Cardiac fibroblast (primary cell): ENCODE results near the gene SPATA12.

ENCODE experiments used
- DNase-seq, 2 donors: peaks; one replicate each; pipeline versions ENCODE4 v3.0.0 to v3.0.0-alpha.2; 2010; ENCODE audit warnings: low read depth in 2 of 2
- H3K4me3 ChIP-seq, 2 donors: replicated peaks in 1 of 2; 1 replicate in 1 of 2; 2 replicates in 1 of 2; pipeline ENCODE4 v1.5.1; 2011; ENCODE audit warnings: low read depth in 2 of 2, low read length in 2 of 2, mild to moderate bottlenecking in 2 of 2, moderate library complexity in 1 of 2
- TF ChIP-seq, protein P1 (sequence below): IDR thresholded peaks from one replicate; pipeline ENCODE4 v1.5.1; 2011; ENCODE audit warnings: low read depth, mild to moderate bottlenecking, low read length, inconsistent platforms

The SPATA12 gene

DNA sequence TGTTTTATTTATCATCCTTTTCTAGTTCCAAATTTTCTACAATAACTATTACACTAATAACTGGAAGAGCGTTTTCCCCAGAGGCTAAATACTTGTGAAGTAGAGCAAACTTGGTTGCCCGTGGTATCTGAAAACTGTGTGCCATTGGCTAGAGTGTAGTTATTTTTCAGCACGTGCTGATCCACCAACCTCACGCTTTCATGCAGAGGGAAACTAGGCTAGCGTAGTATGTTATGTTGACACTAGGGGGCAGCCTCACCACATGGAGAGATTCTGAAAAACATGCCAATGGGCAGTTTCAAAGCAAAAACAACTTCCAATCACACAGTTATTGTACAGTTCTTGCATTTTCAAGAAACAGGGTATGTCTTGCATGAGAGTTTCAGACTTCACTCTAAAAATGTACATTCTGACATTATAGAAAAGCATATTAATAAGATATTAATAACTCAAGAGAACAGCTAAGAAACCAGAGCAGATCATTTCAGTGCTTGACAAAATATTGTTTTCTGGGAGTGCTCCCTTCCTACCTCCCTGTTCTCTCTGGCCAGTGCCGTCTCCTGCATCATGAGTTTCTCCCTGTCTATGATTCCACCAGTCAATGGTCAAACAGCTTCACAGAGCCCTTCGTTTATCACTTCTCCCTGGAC lies 39.7 kb downstream of the SPATA12 start:
- TF ChIP-seq, protein P1, sequence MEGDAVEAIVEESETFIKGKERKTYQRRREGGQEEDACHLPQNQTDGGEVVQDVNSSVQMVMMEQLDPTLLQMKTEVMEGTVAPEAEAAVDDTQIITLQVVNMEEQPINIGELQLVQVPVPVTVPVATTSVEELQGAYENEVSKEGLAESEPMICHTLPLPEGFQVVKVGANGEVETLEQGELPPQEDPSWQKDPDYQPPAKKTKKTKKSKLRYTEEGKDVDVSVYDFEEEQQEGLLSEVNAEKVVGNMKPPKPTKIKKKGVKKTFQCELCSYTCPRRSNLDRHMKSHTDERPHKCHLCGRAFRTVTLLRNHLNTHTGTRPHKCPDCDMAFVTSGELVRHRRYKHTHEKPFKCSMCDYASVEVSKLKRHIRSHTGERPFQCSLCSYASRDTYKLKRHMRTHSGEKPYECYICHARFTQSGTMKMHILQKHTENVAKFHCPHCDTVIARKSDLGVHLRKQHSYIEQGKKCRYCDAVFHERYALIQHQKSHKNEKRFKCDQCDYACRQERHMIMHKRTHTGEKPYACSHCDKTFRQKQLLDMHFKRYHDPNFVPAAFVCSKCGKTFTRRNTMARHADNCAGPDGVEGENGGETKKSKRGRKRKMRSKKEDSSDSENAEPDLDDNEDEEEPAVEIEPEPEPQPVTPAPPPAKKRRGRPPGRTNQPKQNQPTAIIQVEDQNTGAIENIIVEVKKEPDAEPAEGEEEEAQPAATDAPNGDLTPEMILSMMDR = peak; percentile 79
- peak; percentile 79 to 89 for DNase-seq
- no peak overlapping the region for H3K4me3 ChIP-seq

DNA sequence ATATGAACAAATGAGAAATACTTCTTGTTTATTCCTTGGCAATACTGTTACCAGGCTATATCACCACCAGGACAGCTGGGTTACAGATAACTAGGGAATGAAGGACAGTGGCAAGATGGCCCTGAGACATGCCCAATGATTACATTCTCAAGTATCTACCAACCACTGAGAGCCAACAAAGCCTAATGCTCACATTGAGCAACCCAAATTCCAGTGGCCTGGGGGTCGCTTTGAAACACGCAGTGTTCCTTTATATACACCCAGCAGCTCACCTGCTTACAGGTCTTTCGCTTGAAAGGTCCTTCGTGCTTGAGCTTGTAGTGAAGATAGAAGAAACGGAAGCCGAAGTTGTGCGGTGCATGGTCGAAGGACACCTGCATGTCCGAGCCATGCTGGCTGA lies 45.1 kb downstream of the SPATA12 start:
- TF ChIP-seq, protein P1 = no peak
- H3K4me3 ChIP-seq = no peak overlapping the region
- no peak for DNase-seq

DNA sequence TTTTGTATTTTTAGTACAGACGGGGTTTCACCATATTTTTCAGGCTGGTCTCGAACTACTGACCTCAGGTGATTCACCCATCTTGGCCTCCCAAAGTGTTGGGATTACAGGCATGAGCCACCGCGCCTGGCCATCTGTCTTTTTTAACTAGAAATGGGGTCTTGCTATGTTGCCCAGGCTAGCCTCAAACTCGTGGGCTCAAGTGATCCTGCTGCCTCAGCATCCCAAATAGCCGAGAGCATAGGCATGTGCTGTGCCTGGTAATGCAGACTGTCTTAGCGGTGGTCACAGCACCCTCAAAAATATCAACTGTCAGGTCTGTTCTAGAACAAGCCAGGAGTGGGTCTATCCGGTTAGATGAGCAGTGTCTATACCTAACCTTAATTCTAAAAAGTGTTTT lies 48.2 kb downstream of the SPATA12 start:
- no peak overlapping the region for H3K4me3 ChIP-seq
- DNase-seq = no peak
- TF ChIP-seq, protein P1 = no peak

DNA sequence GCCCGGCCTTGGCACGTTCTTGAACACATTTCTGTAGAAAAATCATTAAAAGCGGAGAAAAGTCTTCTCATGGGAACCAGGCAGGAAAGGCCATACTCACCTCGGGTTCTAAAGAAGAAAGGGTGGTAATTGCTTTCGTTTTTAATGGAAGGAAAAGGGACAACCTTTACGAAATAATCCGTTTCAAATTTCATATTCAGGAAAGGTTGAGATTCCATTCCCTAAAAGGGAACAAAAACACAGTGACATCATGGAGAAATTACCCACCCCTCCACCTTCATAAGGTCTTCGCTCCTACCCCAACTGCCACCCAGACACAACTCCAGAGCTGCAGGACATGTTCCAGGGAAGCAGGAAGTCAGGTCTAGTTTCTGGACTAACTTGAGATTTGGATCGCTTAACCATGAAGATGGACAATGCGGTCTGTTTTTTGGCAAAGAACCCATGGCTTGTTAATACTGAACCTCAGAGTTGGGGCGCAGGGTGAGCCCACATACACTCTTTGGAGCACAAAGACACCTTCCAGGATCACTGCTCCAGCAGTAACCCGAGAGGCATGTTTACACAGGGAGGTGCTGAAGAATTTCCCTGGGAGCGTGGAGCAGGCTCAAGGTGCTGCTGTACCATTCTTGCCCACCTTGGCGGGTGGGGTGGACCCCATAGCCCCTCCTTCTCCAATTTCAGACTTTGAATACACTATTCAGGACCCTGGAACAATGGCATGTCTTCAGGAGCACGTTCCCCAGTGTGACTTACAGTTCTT lies 49.2 kb downstream of the SPATA12 start:
- H3K4me3 ChIP-seq = no peak overlapping the region
- TF ChIP-seq, protein P1 = no peak
- no peak for DNase-seq

DNA sequence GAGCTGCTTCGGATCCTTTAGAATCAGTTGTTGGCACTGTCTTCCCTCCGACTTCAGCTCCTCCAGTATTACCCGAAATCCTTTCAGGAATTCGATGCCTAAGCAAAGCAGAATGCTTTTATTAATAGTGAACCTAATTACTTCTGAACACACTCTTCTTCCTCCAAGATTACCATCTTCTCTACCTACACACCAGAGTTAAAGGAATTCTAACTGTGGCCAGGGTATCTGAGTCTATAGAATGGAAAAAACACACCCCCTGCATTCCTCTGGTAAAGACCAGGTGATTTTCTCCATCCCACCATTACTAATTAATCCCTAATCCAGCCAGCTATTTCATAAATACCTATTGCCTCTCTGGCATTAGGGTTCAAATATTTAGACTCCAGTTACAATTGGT lies 49.8 kb downstream of the SPATA12 start:
- DNase-seq = no peak

DNA sequence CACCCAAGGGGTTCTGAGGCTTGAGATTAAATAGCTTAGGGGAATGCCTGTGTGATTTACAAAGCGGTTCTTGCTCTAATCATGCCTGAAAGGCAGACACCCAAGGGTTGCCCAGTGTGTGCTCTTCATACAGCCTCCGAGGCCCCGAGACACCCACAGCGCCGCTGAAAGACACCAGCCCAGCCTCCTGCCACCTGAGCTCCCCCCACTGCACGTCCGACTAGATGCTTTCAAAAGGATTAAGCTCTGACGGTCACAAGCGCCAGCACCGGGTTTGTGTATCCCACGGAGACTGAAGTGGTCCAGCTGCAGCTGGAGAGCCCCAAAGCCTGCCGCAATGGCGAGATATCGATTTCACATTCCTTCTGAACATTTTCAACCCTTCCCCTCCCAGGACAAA lies 50.3 kb downstream of the SPATA12 start:
- TF ChIP-seq, protein P1 = no peak
- DNase-seq = no peak
- no peak overlapping the region for H3K4me3 ChIP-seq

More for the DNA sequence above, 49.8 kb downstream of the SPATA12 start:
- H3K4me3 ChIP-seq = no peak overlapping the region
- TF ChIP-seq, protein P1 = no peak
